Hippocampal formation (tissue), 2 donors: ENCODE data around the gene LRRC4C.
"Not testable (repeated sequence)": the region's sequence is repeated elsewhere in the genome, so short reads cannot be mapped to it uniquely, and the experiment has no call there.

Experiments used
- DNase-seq, 2 donors: peaks; one replicate each; lab custom pipeline; 2025; lab: John Stamatoyannopoulos, UW

LRRC4C gene

GRCh38 chr11:40235841-40236240 is 1223.6 kb downstream of the LRRC4C start:
- no peak for DNase-seq

GRCh38 chr11:40230821-40231220 is 1228.6 kb downstream of the LRRC4C start:
- no peak for DNase-seq

GRCh38 chr11:40228662-40229061 is 1230.8 kb downstream of the LRRC4C start:
- no peak for DNase-seq

- no peak for DNase-seq
Observed at GRCh38 chr11:40227730-40228129, 1231.7 kb downstream of the LRRC4C start.

GRCh38 chr11:40226654-40227053 is 1232.8 kb downstream of the LRRC4C start:
- DNase-seq: no peak

GRCh38 chr11:40223596-40224330 is 1235.7 kb downstream of the LRRC4C start:
- no peak for DNase-seq

- DNase-seq: no peak
Observed at GRCh38 chr11:40219401-40219800, 1240.1 kb downstream of the LRRC4C start.

- DNase-seq: peak in 1 of 2 donors; percentile 59
Observed at GRCh38 chr11:40215556-40215955, 1243.9 kb downstream of the LRRC4C start.

- no peak for DNase-seq
Observed at GRCh38 chr11:40207416-40207815, 1252.0 kb downstream of the LRRC4C start.

- DNase-seq: no peak
Observed at GRCh38 chr11:40204228-40204627, 1255.2 kb downstream of the LRRC4C start.

- no peak for DNase-seq
Observed at GRCh38 chr11:40203606-40204005, 1255.8 kb downstream of the LRRC4C start.

- DNase-seq: peak in 1 of 2 donors; percentile 12
Observed at GRCh38 chr11:40202589-40203270, 1256.7 kb downstream of the LRRC4C start.

GRCh38 chr11:40192590-40192989 is 1266.9 kb downstream of the LRRC4C start:
- not testable (repeated sequence) for DNase-seq

- DNase-seq: no peak
Observed at GRCh38 chr11:40190294-40190693, 1269.2 kb downstream of the LRRC4C start.

GRCh38 chr11:40188848-40189247 is 1270.6 kb downstream of the LRRC4C start:
- DNase-seq: no peak

GRCh38 chr11:40187295-40187694 is 1272.2 kb downstream of the LRRC4C start:
- DNase-seq: no peak

GRCh38 chr11:40186437-40187263 is 1272.8 kb downstream of the LRRC4C start:
- DNase-seq: peak; percentile 72 to 90

GRCh38 chr11:40185793-40186192 is 1273.7 kb downstream of the LRRC4C start:
- DNase-seq: no peak

- no peak for DNase-seq
Observed at GRCh38 chr11:40183073-40184064, 1276.1 kb downstream of the LRRC4C start.

GRCh38 chr11:40179541-40179940 is 1279.9 kb downstream of the LRRC4C start:
- DNase-seq: no peak

GRCh38 chr11:40178470-40178869 is 1281.0 kb downstream of the LRRC4C start:
- DNase-seq: no peak
